ENCODE data around the gene SH3GL2. TPM values are rescaled to one million over a fixed set of nuclear protein-coding genes. Genes with fewer than 3 reads are reported as not detected.

The SH3GL2 gene
- 10 to 100 TPM in 1 of 5 donors, 1 to 10 TPM in 4; 5.7 to 11.1 (median 8.5) TPM for polyA plus RNA-seq (ENCODE audit: insufficient read depth in 1 of 5, insufficient read length in 5 of 5, low replicate concordance in 1 of 5)
- long read RNA-seq, donor 1, partial matches to known transcripts, result 0 of 3 reads
- long read RNA-seq, donor 1, other reads (novel, unspliced or antisense), result 0 of 3 reads
- long read RNA-seq, donor 2, result 0 reads
- long read RNA-seq, donor 3, partial matches to known transcripts, result 0 of 1 reads
- long read RNA-seq, donor 3, other reads (novel, unspliced or antisense), result 0 of 1 reads
- long read RNA-seq, donor 4, partial matches to known transcripts, result 0 of 4 reads
- long read RNA-seq, donor 4, other reads (novel, unspliced or antisense), result 0 of 4 reads
- long read RNA-seq, donor 5, partial matches to known transcripts, result 0 of 1 reads
- long read RNA-seq, donor 5, other reads (novel, unspliced or antisense), result 0 of 1 reads
- long read RNA-seq, donor 6, partial matches to known transcripts, result 0 of 1 reads
- long read RNA-seq, donor 6, other reads (novel, unspliced or antisense), result 0 of 1 reads
- long read RNA-seq, donor 7, result 0 reads
- long read RNA-seq, donor 8, partial matches to known transcripts, result 0 of 2 reads
- long read RNA-seq, donor 8, other reads (novel, unspliced or antisense), result 0 of 2 reads

DNA sequence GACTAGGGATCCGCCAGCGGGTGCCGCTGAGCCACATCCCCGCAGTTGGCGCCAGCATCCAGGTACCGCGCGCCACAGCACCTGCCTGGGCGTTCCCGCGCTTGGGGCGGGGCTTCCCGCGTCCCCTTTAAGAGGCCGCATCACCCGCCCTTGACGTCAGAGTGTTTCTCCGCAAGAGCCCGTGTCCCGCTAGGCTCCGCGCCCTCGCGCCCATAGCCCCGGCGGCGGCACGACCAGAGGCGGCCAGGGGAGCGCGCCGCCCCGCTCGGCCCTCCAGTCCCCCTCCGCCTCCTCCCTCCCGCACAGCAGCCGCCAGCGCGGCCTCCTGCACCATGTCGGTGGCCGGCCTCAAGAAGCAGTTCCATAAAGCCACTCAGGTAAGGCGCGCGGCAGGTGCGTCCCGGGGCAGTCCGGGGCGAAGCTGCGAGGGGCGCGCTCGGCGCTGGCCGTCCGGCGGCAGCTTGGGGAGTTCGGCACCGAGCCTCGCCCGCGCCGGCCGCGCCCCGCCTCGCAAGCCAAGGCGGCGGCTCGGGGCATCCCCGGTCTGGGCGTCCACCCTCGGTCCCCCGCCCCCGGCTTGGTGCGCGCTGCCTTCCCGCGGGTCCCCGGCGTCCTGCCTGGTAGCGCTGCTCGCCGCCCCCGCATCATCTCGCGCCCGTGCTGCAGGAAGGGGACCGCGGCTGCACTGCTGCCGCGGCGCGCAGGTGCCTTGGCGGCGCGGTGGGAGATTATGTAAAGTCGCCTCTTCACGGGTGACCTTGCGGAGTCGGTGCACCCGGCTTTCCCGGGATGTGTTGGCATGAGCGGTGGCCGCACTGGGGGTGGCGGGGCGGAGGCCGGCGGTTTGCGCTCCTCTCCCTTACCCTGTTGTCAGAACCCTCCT, at the start of gene SH3GL2:
Gene SH3GL2 (plus strand): TSS at position 156 of the 883 bp plus-strand sequence.
- DNase-seq, result peak; percentile 44 to 62

DNA sequence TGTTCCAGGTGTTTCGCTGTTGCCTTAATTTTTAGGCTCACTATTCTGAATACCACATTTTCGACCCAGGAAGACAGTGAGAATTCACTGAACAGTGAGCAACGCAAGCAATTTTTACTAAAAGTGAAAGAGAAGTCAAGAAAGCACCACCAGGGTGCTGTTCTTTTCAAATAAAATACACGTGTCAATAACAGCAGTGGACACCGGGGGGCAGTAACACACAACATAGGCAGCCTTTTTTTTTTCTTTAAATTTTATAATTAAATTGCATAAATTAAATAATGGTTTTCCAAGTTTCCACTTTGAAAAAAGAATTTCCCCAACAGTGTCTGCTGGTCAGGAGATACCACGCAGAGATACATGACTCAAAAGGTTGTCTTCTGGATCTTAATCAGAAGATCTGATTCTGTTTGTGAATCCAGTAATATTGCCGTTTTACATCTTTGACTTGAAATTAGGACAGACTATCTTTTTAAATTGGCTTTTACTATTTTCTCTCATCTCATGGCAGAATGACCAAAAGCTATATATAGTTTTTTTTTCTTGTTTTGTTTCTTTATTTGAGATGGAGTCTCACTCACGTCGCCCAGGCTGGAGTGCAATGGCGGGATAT, 47.1 kb upstream of the SH3GL2 start:
- peak in 1 of 2 donors; percentile 33 for DNase-seq

DNA sequence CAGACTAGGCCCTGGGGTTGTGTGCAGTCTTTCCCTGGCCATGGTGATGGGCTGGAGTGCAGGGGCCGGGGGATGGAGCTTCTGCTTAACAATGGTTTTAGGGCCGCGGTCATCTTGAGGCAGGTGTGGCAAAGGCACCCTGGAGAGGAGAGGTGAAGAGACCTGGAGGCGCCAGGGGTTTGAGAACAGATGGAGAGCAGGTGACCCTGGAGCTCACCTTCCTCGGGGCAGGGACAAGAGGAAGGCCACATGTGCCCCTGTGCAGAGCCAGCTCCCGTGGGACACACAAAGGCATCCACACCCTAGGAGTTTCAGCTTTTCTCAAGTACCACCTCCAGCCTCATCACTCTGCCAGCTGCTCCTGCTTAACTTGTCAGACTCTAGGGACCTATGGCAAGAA, 46.4 kb upstream of the SH3GL2 start:
- no peak for DNase-seq

DNA sequence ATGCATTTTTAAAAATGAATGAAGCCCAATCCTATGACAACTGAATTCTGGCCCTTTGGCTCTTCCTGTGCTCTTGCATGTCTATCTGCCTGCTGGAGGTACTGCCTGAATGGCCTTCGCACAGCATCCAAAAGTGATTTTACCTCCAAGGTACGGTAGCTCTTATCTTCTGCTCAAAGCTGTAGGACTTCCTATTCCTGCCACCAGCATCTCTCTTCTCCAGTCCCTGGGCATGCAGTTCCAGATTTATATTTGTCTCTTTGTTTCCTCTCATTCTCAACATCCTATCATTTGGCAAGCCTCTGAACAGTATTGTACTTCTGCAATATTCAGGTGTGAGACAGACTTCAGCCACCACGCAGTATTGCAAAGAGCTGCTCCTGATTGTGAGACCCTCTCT, 43.7 kb upstream of the SH3GL2 start:
- no peak for DNase-seq

DNA sequence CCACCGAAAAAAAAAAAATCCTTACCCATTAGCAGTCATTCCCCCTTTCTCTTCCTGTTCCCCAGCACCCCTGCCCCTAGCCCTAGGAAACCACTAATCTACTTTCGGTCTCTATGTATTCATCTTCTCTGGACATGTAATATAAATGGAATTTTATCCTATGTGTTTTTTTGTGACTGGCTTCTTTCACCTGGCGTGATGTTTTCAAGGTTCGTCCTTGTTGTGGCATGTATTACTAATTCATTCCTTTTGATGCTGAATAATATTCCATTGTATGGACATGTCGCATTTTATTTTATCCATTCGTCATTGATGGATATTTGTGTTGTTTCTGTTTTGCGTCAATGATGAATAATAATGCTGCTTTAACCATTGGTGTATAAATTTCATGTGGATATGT, 42.8 kb upstream of the SH3GL2 start:
- no peak for DNase-seq

DNA sequence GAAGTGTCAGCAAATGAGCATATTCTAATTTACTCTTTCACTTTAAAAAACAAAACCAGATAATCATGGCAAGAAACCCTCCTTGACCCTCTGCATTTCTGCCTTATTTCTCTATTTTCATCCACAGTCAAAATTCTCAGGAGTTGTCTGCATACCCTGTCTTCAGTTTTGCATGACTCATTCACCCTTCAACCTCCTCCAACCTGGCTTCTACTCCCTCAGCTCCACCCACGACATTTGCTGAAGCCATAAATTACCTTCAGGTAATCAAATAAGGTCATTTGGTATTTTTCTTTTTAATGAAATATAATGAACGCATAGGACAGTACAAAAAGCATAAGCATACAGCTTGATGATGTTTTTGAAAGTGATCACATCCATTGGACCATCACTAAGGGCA, 27.8 kb upstream of the SH3GL2 start:
- no peak for DNase-seq

DNA sequence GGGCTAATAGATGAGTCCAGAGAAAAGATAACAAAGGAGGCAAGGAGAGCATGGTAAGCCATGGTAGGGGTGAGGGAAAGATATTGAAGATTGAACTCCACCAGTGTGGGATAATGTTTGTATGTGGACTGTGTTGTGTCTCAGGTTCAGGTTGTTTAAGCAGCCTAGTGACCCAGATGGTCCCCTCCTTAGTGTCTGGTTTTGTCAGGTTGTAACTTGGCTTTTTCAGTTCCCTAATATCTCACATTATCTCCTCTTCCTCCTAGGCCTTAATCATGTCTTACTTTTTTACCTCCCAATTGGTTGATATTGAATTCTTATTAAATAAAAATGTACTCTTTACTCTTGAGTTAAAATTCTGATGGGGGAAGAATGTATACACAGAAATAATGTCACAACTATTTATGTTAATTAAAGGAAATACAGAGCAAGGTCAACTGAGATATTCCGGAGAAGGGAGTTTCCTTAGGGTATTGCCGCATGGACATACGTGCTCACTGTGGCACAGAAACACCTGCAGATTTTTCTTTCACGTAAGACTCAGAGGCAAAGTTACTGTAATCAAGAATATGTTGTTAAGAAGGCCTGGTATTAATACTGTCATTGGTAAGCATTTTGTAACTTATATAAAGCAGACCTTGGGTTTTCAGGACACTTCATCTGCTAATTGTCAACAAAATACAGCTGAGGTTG, 23.4 kb upstream of the SH3GL2 start:
- DNase-seq, result no peak

DNA sequence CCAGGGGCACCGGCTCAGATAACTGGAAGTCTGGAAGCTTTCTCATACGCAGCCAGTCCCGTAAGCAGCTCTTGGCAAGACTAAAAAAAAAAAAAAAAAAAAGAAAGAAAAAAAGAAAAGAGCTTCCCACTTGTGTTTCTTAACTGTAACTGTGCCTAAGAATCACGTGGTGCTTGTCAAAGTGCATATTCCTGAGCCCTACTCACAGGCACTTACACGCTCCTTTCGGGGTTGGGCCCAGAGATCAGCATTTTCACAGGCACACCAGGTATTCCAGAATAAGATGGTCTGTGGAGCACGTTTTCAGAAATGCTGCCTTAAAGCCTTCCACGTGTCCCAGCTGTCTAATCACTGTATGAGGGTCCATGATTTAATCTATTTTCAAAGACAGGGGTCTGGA, 22.6 kb upstream of the SH3GL2 start:
- DNase-seq, result no peak

DNA sequence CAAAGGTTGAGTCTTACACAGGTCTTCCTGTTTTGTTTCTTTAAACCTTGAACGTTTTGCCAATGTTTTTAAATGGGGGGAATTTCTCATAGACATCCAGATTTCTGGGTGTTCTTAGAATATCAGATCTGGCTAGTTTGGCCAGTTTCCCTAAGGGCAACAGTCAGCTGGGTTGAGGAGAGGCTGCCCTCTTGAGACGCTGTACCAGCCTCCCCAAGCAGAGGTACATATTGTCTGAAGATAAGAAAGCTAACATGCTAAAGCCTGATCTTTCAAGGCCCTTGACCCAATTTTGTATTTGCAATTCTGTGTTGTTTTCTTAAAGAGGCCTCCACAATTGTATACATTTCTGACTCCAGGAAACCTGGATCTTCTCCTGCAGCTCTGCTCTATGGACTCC, 21.9 kb upstream of the SH3GL2 start:
- no peak for DNase-seq

DNA sequence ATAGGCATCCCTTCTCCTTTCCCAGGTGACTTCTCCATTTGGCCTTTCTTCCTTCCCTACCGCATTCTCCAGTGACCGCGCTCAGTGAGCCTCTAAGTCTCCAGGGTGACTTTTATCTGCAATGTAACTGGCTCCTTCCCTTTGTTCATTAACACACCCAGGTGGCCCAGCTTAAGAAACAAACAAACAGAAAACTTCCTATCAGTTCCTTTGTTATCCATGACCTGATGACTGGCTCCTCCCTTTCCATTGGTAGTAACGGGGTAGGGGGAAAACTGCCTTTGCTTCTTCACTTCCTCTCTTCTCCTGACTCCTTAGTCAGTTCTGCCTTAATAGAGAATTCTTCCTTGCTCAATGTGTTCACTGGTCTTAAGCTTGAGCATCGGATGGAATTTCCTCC, 7.0 kb upstream of the SH3GL2 start:
- no peak for DNase-seq

DNA sequence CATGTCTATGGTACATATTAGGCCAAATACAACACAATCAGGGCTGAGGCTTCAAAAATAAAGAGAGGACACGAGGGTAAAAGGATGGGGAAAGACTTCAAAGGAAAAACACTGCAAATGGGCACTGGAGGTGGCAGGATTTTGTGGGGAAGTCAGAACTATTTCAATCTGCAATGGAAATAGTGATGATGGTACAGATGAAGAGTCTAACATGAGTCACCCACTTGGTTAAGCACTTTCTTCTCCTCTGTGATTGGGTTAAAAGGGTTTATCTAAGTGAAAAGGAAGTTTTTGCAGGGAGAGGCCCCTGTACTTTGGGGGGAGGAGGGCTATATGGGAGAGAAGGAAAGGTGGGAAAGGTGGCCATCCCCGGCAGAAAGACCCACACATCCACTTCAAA, 4.5 kb upstream of the SH3GL2 start:
- DNase-seq, result no peak

DNA sequence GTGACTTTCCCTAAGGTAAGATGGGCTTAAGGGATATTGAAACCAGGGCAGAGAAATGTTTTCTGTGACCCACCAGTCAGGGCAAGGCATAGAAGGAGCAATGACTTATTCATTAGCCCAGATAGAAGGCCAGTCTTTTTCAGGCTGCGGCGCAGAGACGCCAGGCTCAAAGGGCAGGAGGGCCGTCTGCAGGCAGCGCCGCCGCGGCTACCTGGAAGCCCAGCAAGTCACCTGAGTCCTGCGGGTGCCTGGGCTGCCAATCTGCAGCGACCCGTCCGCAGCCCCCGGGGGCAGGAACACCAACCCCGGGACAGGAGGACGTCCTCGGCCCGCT, 322 bp upstream of the SH3GL2 start:
- no peak for DNase-seq

DNA sequence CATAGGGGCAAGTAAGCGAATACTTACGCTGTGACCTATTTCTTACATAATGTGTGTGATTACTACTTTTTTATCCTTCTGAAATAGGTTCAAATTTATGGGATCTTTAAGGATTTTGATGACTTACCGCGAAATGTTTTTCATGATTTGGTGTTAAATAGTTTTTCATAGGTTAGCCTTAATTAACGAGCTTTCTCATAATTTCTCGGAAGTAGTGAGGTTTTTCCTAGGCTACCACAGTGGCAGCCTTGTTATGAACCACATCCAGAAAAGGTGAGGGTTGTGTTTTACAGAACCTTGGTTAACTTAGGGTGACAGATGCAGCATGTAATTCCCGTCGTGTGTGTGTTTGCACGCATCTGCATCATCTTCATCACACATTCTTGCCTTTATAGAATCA, 1.3 kb downstream of the SH3GL2 start:
- no peak for DNase-seq

DNA sequence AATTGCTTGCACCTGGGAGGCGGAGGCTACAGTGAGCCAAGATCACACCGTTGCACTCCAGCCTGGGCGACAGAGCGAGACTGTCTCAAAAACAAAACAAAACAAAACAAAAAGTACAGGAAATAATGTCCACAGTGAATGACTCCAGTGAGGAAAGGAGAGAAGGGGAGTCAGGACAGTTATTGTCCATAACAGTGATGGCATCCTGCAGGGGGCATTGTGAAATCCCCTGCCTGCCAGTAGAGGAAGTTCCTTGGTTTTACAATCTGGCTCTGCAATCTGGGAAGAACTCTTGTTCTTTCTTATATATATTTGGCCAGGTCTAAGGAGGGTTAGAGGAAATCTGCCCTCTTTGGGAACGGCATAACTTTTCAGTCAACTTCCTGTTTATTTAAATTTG, 8.2 kb downstream of the SH3GL2 start:
- DNase-seq, result no peak

DNA sequence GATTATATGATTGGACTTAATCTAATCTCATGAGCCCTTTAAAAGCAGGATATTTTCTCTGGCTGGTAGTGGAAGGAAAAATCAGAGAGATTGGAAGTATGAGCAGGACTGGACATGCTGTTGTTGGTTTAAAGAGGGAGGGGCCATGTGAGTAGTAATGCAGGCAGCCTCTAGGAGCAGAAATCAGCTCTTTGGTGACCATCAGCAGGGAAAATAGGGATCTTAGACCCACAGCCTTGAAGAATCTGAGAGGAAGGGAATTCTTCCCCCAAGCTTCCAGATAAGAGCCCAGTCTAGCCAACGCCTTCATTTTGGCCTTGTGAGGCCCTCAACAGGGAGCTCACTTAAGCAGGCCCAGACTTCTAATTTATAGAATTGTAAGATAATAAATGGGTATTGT, 9.5 kb downstream of the SH3GL2 start:
- DNase-seq, result no peak

DNA sequence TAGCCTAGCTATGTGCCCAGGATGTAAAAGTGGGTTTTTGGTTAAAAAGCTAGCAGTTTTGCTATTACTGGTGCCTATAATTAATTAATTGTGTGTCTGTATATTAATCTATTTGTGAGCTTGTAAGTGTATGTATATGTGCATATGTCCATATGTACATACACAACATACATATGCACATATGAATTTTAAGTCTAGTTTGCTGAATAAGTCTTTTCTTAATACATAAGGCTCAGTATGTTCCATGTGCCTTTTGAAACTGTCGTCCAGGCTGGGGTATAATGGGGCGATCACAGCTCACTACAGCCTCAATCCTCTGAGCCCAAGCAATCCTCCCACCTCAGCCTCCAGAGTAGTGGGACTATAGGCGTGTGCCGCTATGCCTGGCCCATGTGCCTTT, 10.1 kb downstream of the SH3GL2 start:
- DNase-seq, result no peak

DNA sequence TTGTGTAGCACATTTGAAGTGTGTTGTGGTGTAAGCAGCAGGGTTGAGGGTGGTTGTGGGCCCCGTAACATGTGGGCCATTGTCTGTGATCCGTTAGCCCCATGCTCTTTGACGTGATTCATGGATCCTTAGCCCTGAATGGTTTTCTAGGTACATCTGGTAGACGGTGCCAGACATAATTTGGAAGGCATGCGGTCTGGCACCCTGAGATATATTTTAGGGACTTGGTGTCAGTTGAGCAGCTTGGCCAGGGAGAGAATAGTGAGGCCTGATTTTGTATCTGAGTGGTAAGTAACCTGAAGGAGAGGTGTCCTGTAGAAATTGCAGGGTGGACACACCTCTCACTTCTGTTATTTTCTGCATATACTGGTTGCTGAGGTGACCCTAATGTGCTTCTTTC, 10.9 kb downstream of the SH3GL2 start:
- no peak for DNase-seq

DNA sequence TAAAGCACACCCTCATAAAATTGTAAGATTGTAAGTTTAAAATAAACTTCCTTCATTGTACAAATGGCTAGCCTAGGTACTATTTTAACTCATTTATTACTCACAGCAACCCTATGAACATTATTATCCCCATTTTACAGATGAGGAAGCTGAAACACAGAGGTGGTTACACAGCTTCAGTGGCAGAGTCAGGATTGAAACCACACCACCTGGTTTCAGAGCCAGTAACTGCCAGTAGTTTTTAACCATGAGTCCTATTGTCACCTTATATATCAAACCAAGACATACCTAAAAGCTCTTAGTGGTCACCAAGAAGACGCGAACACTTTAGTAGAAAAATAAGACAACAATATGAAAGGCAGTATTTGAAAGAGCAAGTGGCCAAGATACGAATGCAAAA, 16.1 kb downstream of the SH3GL2 start:
- DNase-seq, result no peak

DNA sequence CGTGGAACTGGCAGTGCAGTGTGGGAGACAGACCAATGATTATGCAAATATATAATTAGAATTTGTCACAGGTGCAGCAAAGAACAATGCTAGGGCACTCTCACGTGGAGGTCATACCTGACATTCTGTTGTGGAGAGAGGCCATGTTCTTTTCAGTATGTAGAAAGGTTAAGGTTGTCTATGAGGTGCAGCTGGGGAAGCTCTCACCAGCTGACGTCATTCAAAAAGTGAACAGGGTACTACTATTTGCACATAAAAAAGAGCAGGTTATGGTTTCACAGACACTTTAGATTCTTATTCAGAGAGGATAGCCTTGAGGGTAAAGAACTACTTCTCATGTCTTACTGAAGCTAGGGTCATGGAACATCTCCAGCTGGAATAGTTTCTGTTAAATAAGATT, 19.1 kb downstream of the SH3GL2 start:
- no peak for DNase-seq

DNA sequence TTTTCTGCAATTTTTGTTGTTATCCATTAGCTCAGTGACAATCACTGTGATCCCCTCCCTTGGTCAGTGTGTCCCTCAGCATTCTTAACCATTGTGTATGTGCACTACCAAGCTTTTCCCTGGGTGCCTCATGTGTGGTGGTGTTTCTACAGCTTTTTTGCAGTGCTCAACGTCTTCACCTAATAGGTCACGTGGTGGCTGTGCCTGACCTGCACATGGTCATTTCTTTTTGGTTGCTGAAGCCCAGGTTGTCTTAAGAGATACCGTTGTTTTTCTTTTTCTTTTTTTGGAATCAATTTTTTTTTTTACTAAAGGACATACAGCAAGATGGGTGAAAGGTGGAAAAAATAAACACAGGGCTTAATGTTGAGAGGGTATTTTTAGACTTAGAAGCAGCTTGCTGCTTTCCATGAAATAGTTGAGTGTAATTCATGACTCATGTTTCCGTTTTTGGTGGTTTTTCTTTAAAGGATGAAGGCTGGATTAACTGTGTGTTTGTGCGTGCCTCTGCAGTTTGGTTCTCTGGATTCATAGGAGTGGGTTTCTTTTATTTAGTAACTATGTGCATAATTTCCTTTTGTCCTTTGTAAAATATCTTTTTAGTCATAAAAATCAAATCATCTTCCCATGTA, 22.2 kb downstream of the SH3GL2 start:
- DNase-seq, result no peak

DNA sequence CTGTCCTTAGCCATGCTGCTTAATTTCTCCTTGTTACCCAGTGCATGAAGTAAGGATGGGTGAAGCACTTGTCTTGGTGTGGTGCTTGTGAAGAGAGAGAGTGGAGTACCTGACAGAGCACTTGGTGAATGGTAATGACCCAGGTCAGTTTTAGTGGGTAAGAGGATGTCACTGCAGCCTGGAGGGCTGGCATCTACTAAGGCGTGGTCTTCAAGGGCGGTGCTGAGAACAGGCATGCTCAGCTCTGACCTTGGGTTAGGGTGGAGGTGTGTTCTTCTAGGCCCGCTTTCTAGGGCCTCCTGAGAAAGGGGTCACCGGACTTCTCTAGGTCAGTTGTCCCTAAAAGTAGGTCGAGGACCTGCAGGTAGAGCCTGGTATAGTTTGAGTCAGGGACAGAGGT, 25.7 kb downstream of the SH3GL2 start:
- no peak for DNase-seq

Measured in right lung (tissue), 10 donors.